Lung (tissue), 12 donors: ENCODE measurements around the gene PODNL1. TPM values are rescaled to one million over a fixed set of nuclear protein-coding genes. Genes with fewer than 3 reads are reported as not detected.

Experiments used
- ATAC-seq: fragments of 200-7000 bp; cut with Tn5 transposase; one replicate; pipeline ENCODE4 v1.9.1; 2020; ENCODE audit warnings: moderate number of reproducible peaks; ENCODE audit not compliant: insufficient read depth, low FRiP score
- DNase-seq, 3 donors: peaks; one replicate each; pipeline ENCODE4 v3.0.0-alpha.2; 2013 to 2017
- H3K27ac ChIP-seq, 2 donors: one replicate each; pipeline ENCODE4 v1.5.1; 2013; ENCODE audit warnings: mild to moderate bottlenecking in 2 of 2, moderate library complexity in 2 of 2, control low read depth in 1 of 2, inconsistent platforms in 1 of 2, low read depth in 1 of 2, low read length in 1 of 2
- H3K27me3 ChIP-seq, 3 donors: one replicate each; pipeline ENCODE4 v1.5.1; 2013; ENCODE audit warnings: low read length in 2 of 3; ENCODE audit not compliant: control insufficient read depth in 3 of 3, insufficient read depth in 3 of 3
- H3K36me3 ChIP-seq, 4 donors: one replicate each; pipeline ENCODE4 v1.5.1; 2013; ENCODE audit warnings: low read length in 4 of 4, mild to moderate bottlenecking in 1 of 4, moderate library complexity in 1 of 4; ENCODE audit not compliant: control insufficient read depth in 4 of 4, insufficient read depth in 4 of 4
- H3K4me1 ChIP-seq, 5 donors: one replicate each; pipeline ENCODE4 v1.5.1; 2013; ENCODE audit warnings: low read length in 5 of 5, mild to moderate bottlenecking in 2 of 5, moderate library complexity in 1 of 5; ENCODE audit not compliant: control insufficient read depth in 5 of 5, insufficient read depth in 5 of 5
- H3K4me3 ChIP-seq: one replicate; pipeline ENCODE4 v1.5.1; 2013; ENCODE audit warnings: mild to moderate bottlenecking, control low read depth, moderate library complexity
- H3K9ac ChIP-seq, 2 donors: one replicate each; pipeline ENCODE4 v1.5.1; 2013; ENCODE audit warnings: low read length in 2 of 2, control low read depth in 1 of 2; ENCODE audit not compliant: insufficient read depth in 1 of 2
- H3K9me3 ChIP-seq, 4 donors: one replicate each; pipeline ENCODE4 v1.5.1; 2013; ENCODE audit warnings: low read length in 3 of 4, mild to moderate bottlenecking in 1 of 4, moderate library complexity in 1 of 4; ENCODE audit not compliant: control insufficient read depth in 4 of 4, insufficient read depth in 3 of 4
- WGBS, 2 donors: extraction: QIAGEN DNeasy Blood & Tissue Kit; methylation state at CpG; one replicate each; pipeline ENCODE4 v1.1.7; 2013; 5-methylcytosine and 5-hydroxymethylcytosine counted together
- polyA plus RNA-seq, 2 donors: library from polyadenylated mRNA; stranded (reverse); fragments of 200-250 nt; gene quantifications; one replicate each; pipeline ENCODE4 v1.2.1, GENCODE V29; 2013
- total RNA-seq, 2 donors: library from RNA; depleted of rRNA in 1 of 2; stranded (reverse); fragments of >200 nt in 1 of 2; gene quantifications; one replicate each; pipeline ENCODE4 v1.2.1, GENCODE V29; 2014 to 2021
- TF ChIP-seq, protein P1 (sequence below): IDR thresholded peaks from 2 replicates; pipeline ENCODE4 v1.5.1; 2012; ENCODE audit warnings: mild to moderate bottlenecking; ENCODE audit errors: control extremely low read depth, extremely low read depth
- donor health status: control.
- donor health status: control.
- donor health status: Bipolar disorder and iron deficiency.
- donor health status: healthy.
- donor health status: DM: yes; HTN: yes; CAD: no.

PODNL1 gene
- total and polyA plus RNA-seq, 4 donors: 0.55 to 6.4 (median 0.92) TPM

DNA sequence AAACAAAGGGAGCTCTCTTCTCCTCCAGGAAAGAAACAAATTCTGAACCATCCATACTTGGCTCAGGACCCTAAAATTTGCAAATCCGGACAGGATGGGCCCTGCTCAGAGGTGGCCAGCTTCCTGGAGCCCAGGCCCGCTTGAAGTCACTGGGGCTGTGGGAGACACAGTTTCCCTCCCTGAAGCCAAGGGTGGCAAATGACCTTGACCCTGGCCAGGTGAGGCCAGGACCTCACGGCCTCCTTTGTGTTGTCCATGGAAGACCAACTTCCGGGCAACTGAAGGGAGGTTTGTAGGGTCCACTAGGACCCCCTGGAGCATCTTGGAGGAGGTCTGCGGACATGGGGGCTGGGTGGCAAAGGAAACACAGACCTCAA lies 55.8 kb downstream of the PODNL1 start:
- no peak for DNase-seq
- no peaks in the 10 kb centered on the region for H3K27me3 ChIP-seq
- ATAC-seq: no peak
- H3K27ac ChIP-seq: no peak overlapping the region
- no peaks in the 10 kb centered on the region for H3K36me3 ChIP-seq
- H3K9ac ChIP-seq: no peak overlapping the region
- TF ChIP-seq, protein P1, sequence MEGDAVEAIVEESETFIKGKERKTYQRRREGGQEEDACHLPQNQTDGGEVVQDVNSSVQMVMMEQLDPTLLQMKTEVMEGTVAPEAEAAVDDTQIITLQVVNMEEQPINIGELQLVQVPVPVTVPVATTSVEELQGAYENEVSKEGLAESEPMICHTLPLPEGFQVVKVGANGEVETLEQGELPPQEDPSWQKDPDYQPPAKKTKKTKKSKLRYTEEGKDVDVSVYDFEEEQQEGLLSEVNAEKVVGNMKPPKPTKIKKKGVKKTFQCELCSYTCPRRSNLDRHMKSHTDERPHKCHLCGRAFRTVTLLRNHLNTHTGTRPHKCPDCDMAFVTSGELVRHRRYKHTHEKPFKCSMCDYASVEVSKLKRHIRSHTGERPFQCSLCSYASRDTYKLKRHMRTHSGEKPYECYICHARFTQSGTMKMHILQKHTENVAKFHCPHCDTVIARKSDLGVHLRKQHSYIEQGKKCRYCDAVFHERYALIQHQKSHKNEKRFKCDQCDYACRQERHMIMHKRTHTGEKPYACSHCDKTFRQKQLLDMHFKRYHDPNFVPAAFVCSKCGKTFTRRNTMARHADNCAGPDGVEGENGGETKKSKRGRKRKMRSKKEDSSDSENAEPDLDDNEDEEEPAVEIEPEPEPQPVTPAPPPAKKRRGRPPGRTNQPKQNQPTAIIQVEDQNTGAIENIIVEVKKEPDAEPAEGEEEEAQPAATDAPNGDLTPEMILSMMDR: no peak
- no peaks in the 10 kb centered on the region for H3K9me3 ChIP-seq
- 77 to 81% methylated on average over 5 of the region's 5 CpGs for WGBS, 2 donors
- H3K4me1 ChIP-seq: peaks cover 0 to 29% (median 10%) of the 10 kb centered on the region in 5 donors
- no peak overlapping the region for H3K4me3 ChIP-seq

GRCh38 chr19:13881692-13882418 lies 56.4 kb downstream of the PODNL1 start:
- TF ChIP-seq, protein P1: no peak
- no peaks in the 10 kb centered on the region for H3K36me3 ChIP-seq
- H3K27ac ChIP-seq: peak overlapping the region in 1 of 2 donors; percentile 36
- 23 to 43% methylated on average over 17 of the region's 17 CpGs for WGBS, 2 donors
- H3K9me3 ChIP-seq: no peaks in the 10 kb centered on the region
- H3K9ac ChIP-seq: peak overlapping the region in 1 of 2 donors; percentile 32
- H3K27me3 ChIP-seq: no peaks in the 10 kb centered on the region
- no peak for ATAC-seq
- peak in 1 of 3 donors; percentile 23 for DNase-seq
- H3K4me1 ChIP-seq: peaks cover 0 to 29% (median 10%) of the 10 kb centered on the region in 5 donors
- H3K4me3 ChIP-seq: no peak overlapping the region

- 25 to 49% methylated on average over 12 of the region's 12 CpGs for WGBS, 2 donors
- ATAC-seq (no peak), DNase-seq (peak; percentile 52 to 60 (median 56))
- no peaks in the 10 kb centered on the region for H3K9me3 ChIP-seq
- H3K27me3 ChIP-seq: no peaks in the 10 kb centered on the region
- TF ChIP-seq, protein P1: no peak
- peaks cover 0 to 29% (median 10%) of the 10 kb centered on the region in 5 donors for H3K4me1 ChIP-seq
- no peak overlapping the region for H3K4me3 ChIP-seq
- H3K9ac ChIP-seq: peak overlapping the region in 1 of 2 donors; percentile 32
- H3K36me3 ChIP-seq: no peaks in the 10 kb centered on the region
- peak overlapping the region in 1 of 2 donors; percentile 69 for H3K27ac ChIP-seq
Measured at GRCh38 chr19:13881251-13881691, 56.9 kb downstream of the PODNL1 start.

Other genes with a start within 250 kb of the PODNL1 start
- 10 to 100 TPM; 35.4 to 63.2 TPM for gene MRI1, start 173.9 kb downstream of the PODNL1 start, total RNA-seq
- gene MRI1, start 173.9 kb downstream of the PODNL1 start, polyA plus RNA-seq: 10 to 100 TPM; 23.5 to 24.4 TPM
- 10 to 100 TPM; 62.6 to 65.8 TPM for gene C19orf53, start 164.0 kb downstream of the PODNL1 start, total RNA-seq
- gene C19orf53, start 164.0 kb downstream of the PODNL1 start, polyA plus RNA-seq: 100 to 1,000 TPM; 157 to 251 TPM
- gene ZSWIM4, start 143.0 kb downstream of the PODNL1 start, total RNA-seq: 10 to 100 TPM in 1 of 2 donors, 1 to 10 TPM in 1; 7.6 to 10.5 TPM
- 10 to 100 TPM in 1 of 2 donors, 1 to 10 TPM in 1; 3.7 to 10.0 TPM for gene ZSWIM4, start 143.0 kb downstream of the PODNL1 start, polyA plus RNA-seq
- 1 to 10 TPM in 1 of 2 donors, not detected in 1; 1.5 TPM for gene NANOS3, start 61.3 kb downstream of the PODNL1 start, total RNA-seq
- gene NANOS3, start 61.3 kb downstream of the PODNL1 start, polyA plus RNA-seq: under 1 TPM; 0.81 to 0.82 TPM
- 1 to 10 TPM; 2.9 to 3.0 TPM for gene BRME1, start 32.3 kb downstream of the PODNL1 start, total RNA-seq
- gene BRME1, start 32.3 kb downstream of the PODNL1 start, polyA plus RNA-seq: 1 to 10 TPM; 1.3 to 3.2 TPM
- gene CC2D1A, start 32.2 kb downstream of the PODNL1 start, total RNA-seq: 10 to 100 TPM; 19.9 to 39.5 TPM
- gene CC2D1A, start 32.2 kb downstream of the PODNL1 start, polyA plus RNA-seq: 10 to 100 TPM; 19.3 to 38.9 TPM
- gene DCAF15, start 14.1 kb upstream of the PODNL1 start, total RNA-seq: 10 to 100 TPM; 13.8 to 37.9 TPM
- 10 to 100 TPM; 29.0 to 56.1 TPM for gene DCAF15, start 14.1 kb upstream of the PODNL1 start, polyA plus RNA-seq
- gene RFX1, start 67.9 kb upstream of the PODNL1 start, total RNA-seq: 10 to 100 TPM; 10.1 to 18.6 TPM
- gene RFX1, start 67.9 kb upstream of the PODNL1 start, polyA plus RNA-seq: 1 to 10 TPM; 5.7 to 5.9 TPM
- under 1 TPM in 1 of 2 donors, not detected in 1; 0.52 TPM for gene RLN3, start 89.7 kb upstream of the PODNL1 start, total RNA-seq
- gene RLN3, start 89.7 kb upstream of the PODNL1 start, polyA plus RNA-seq: under 1 TPM in 1 of 2 donors, not detected in 1; 0.50 TPM
- gene IL27RA, start 93.3 kb upstream of the PODNL1 start, total RNA-seq: 10 to 100 TPM in 1 of 2 donors, 1 to 10 TPM in 1; 8.4 to 21.5 TPM
- gene IL27RA, start 93.3 kb upstream of the PODNL1 start, polyA plus RNA-seq: 10 to 100 TPM in 1 of 2 donors, 1 to 10 TPM in 1; 7.0 to 22.7 TPM
- 10 to 100 TPM in 1 of 2 donors, under 1 TPM in 1; 0.71 to 14.3 TPM for gene PALM3, start 123.7 kb upstream of the PODNL1 start, total RNA-seq
- 10 to 100 TPM in 1 of 2 donors, 1 to 10 TPM in 1; 2.5 to 20.6 TPM for gene PALM3, start 123.7 kb upstream of the PODNL1 start, polyA plus RNA-seq
- gene MISP3, start 134.4 kb upstream of the PODNL1 start, total RNA-seq: 10 to 100 TPM in 1 of 2 donors, 1 to 10 TPM in 1; 3.5 to 10.7 TPM
- 10 to 100 TPM in 1 of 2 donors, 1 to 10 TPM in 1; 4.1 to 11.2 TPM for gene MISP3, start 134.4 kb upstream of the PODNL1 start, polyA plus RNA-seq
- 1 to 10 TPM in 1 of 2 donors, under 1 TPM in 1; 0.37 to 1.0 TPM for gene C19orf67, start 147.4 kb upstream of the PODNL1 start, total RNA-seq
- gene C19orf67, start 147.4 kb upstream of the PODNL1 start, polyA plus RNA-seq: under 1 TPM in 1 of 2 donors, not detected in 1; 0.38 TPM
- gene SAMD1, start 152.3 kb upstream of the PODNL1 start, total RNA-seq: 10 to 100 TPM; 32.9 to 48.8 TPM
- 10 to 100 TPM; 36.8 to 42.1 TPM for gene SAMD1, start 152.3 kb upstream of the PODNL1 start, polyA plus RNA-seq
- 100 to 1,000 TPM in 1 of 2 donors, 10 to 100 TPM in 1; 43.7 to 103 TPM for gene PRKACA, start 179.3 kb upstream of the PODNL1 start, total RNA-seq
- 10 to 100 TPM; 54.3 to 81.5 TPM for gene PRKACA, start 179.3 kb upstream of the PODNL1 start, polyA plus RNA-seq
- gene ASF1B, start 198.2 kb upstream of the PODNL1 start, total RNA-seq: 1 to 10 TPM; 2.4 to 3.5 TPM
- 1 to 10 TPM; 4.1 to 5.9 TPM for gene ASF1B, start 198.2 kb upstream of the PODNL1 start, polyA plus RNA-seq